ENCODE results near the gene CCNY.

CCNY gene

GRCh38 chr10:35579116-35579515, 242.8 kb downstream of the CCNY start:
- H3K4me3 ChIP-seq (ENCODE audit: low read length, poor library complexity, severe bottlenecking): no peak overlapping the region
- TF ChIP-seq CTCF (conservative IDR thresholded peaks at IDR 0.05; ENCODE audit: low read length) (no peak), EZH2phosphoT487 (IDR thresholded peaks at IDR 0.05; ENCODE audit: borderline replicate concordance) (no peak)

GRCh38 chr10:35579726-35580422, 243.6 kb downstream of the CCNY start:
- H4K20me1 ChIP-seq (ENCODE audit: insufficient read depth, low read length, poor library complexity, severe bottlenecking): no peaks in the 10 kb centered on the region
- no peak overlapping the region for H2AFZ ChIP-seq (ENCODE audit: low read length)
- H3K4me3 ChIP-seq (ENCODE audit: low read length, poor library complexity, severe bottlenecking): no peak overlapping the region
- no peaks in the 10 kb centered on the region for H3K27me3 ChIP-seq (ENCODE audit: insufficient read depth, low read length, poor library complexity, severe bottlenecking)
- TF ChIP-seq EZH2phosphoT487 (IDR thresholded peaks at IDR 0.05; ENCODE audit: borderline replicate concordance) (no peak), CTCF (conservative IDR thresholded peaks at IDR 0.05; ENCODE audit: low read length) (no peak)
- H3K9me3 ChIP-seq (ENCODE audit: insufficient read depth, low read depth, low read length): no peaks in the 10 kb centered on the region
- H3F3A ChIP-seq (ENCODE audit: low read depth): no peaks in the 10 kb centered on the region
- H3K4me2 ChIP-seq (ENCODE audit: low read depth, low read length, poor library complexity, severe bottlenecking): no peak overlapping the region
- H3K79me2 ChIP-seq (ENCODE audit: insufficient read depth, low read length): no peaks in the 10 kb centered on the region
- H3K9ac ChIP-seq (ENCODE audit: low read depth, low read length, poor library complexity, severe bottlenecking): no peak overlapping the region
- no peaks in the 10 kb centered on the region for H3K9me2 ChIP-seq (replicated peaks; ENCODE audit: low read depth, low read length)
- H3K4me1 ChIP-seq (ENCODE audit: insufficient read depth, low read length, poor library complexity, severe bottlenecking): no peaks in the 10 kb centered on the region
- H3K36me3 ChIP-seq (ENCODE audit: insufficient read depth, low read length): no peaks in the 10 kb centered on the region

More at GRCh38 chr10:35579116-35579515, 242.8 kb downstream of the CCNY start:
- Histone ChIP-seq H3K9me3 (ENCODE audit: insufficient read depth, low read depth, low read length) (no peaks in the 10 kb centered on the region), H3K36me3 (ENCODE audit: insufficient read depth, low read length) (no peaks in the 10 kb centered on the region), H3K4me1 (ENCODE audit: insufficient read depth, low read length, poor library complexity, severe bottlenecking) (no peaks in the 10 kb centered on the region), H3K9ac (ENCODE audit: low read depth, low read length, poor library complexity, severe bottlenecking) (no peak overlapping the region), H4K20me1 (ENCODE audit: insufficient read depth, low read length, poor library complexity, severe bottlenecking) (no peaks in the 10 kb centered on the region), H3K4me2 (ENCODE audit: low read depth, low read length, poor library complexity, severe bottlenecking) (no peak overlapping the region), H2AFZ (ENCODE audit: low read length) (no peak overlapping the region), H3K79me2 (ENCODE audit: insufficient read depth, low read length) (no peaks in the 10 kb centered on the region), H3F3A (ENCODE audit: low read depth) (no peaks in the 10 kb centered on the region), H3K27me3 (ENCODE audit: insufficient read depth, low read length, poor library complexity, severe bottlenecking) (no peaks in the 10 kb centered on the region), H3K9me2 (replicated peaks; ENCODE audit: low read depth, low read length) (no peaks in the 10 kb centered on the region)

- H3K9ac ChIP-seq (ENCODE audit: low read depth, low read length, poor library complexity, severe bottlenecking): no peak overlapping the region
- TF ChIP-seq EZH2phosphoT487 (IDR thresholded peaks at IDR 0.05; ENCODE audit: borderline replicate concordance) (no peak), CTCF (conservative IDR thresholded peaks at IDR 0.05; ENCODE audit: low read length) (no peak)
- H2AFZ ChIP-seq (ENCODE audit: low read length): no peak overlapping the region
- H3K9me2 ChIP-seq (replicated peaks; ENCODE audit: low read depth, low read length): no peaks in the 10 kb centered on the region
- H4K20me1 ChIP-seq (ENCODE audit: insufficient read depth, low read length, poor library complexity, severe bottlenecking): no peaks in the 10 kb centered on the region
- H3K79me2 ChIP-seq (ENCODE audit: insufficient read depth, low read length): no peaks in the 10 kb centered on the region
- no peaks in the 10 kb centered on the region for H3F3A ChIP-seq (ENCODE audit: low read depth)
- no peaks in the 10 kb centered on the region for H3K4me1 ChIP-seq (ENCODE audit: insufficient read depth, low read length, poor library complexity, severe bottlenecking)
- no peaks in the 10 kb centered on the region for H3K36me3 ChIP-seq (ENCODE audit: insufficient read depth, low read length)
- H3K4me3 ChIP-seq (ENCODE audit: low read length, poor library complexity, severe bottlenecking): no peak overlapping the region
- H3K9me3 ChIP-seq (ENCODE audit: insufficient read depth, low read depth, low read length): no peaks in the 10 kb centered on the region
- no peaks in the 10 kb centered on the region for H3K27me3 ChIP-seq (ENCODE audit: insufficient read depth, low read length, poor library complexity, severe bottlenecking)
- H3K4me2 ChIP-seq (ENCODE audit: low read depth, low read length, poor library complexity, severe bottlenecking): no peak overlapping the region
Observed at GRCh38 chr10:35580423-35580770, 244.1 kb downstream of the CCNY start.

Measured in Loucy (cell line).